NCI-H2227 (cell line): ENCODE results near the gene ART4.

Source experiments
- DNase-seq: peaks from one replicate; lab custom pipeline; 2025; ENCODE audit not compliant: unreplicated experiment; lab: John Stamatoyannopoulos, UW

The ART4 gene, protein sequence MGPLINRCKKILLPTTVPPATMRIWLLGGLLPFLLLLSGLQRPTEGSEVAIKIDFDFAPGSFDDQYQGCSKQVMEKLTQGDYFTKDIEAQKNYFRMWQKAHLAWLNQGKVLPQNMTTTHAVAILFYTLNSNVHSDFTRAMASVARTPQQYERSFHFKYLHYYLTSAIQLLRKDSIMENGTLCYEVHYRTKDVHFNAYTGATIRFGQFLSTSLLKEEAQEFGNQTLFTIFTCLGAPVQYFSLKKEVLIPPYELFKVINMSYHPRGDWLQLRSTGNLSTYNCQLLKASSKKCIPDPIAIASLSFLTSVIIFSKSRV

GRCh38 chr12:14843425-14843887, at the start of gene ART4:
Gene ART4 (minus strand): TSS chr12:14843526. CDS start chr12:14843113, 413 bp downstream.
- no peak for DNase-seq

DNA sequence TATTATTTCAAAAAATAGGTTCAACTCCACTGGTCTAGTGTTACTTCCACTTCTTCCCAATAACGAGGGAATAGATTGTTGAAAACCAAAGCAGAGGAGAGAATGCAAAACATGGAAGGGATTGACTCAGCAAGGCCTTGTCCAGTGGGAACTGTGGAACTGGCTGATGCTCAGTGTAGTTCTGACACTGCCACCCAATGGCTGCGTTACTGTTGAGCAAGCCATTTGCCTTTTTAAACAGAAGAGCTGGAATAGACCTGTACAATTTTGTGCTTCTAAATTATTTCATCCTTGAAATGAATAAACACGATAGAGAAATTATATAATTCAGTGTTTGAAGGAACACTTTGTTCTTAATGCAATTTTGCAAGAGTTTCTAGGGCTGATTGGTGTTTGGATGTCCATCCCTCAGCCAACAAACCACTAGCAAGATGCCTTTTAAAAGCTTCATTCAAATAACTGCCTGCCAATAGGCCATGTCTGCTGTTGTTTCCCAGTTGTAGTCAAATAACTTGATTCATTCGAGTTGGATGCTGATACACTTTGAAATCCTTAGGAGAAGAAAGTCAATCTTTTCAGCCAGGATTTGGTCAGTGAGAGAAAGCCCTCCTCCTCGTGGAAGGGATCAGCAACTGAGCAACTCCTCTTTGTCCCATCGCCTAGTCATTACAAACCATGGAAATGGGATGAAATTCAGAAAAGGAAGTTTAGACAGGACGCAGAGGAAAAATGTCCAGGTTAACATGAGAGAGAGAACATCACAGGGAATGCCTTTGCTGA, 49.6 kb upstream of the ART4 start:
- DNase-seq = no peak

DNA sequence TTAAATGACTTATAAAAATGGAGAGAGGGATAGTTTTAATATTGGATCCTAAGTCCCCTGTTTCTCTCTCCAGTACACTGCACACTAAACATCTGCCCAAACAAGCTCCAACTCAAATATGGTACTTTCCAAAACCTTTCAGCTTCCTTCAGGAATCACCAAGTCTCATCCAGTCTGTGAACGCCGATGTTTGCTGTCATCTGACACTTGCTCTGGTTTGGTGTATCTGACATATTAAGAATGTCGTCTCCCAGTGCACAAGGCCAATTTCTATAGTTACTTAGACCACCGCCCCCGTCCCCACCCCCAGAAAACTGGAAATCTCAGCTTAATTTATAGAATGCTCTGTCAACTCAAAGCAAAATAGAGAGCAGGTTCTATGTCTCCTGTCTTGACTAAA, 47.4 kb upstream of the ART4 start:
- no peak for DNase-seq

- DNase-seq = no peak
Observed at GRCh38 chr12:14886271-14886670, 42.9 kb upstream of the ART4 start.

GRCh38 chr12:14885718-14886221, 42.4 kb upstream of the ART4 start, which contains the start of gene MGP:
Gene MGP (minus strand): TSS chr12:14885854. CDS start chr12:14885791, 63 bp downstream.
- no peak for DNase-seq

DNA sequence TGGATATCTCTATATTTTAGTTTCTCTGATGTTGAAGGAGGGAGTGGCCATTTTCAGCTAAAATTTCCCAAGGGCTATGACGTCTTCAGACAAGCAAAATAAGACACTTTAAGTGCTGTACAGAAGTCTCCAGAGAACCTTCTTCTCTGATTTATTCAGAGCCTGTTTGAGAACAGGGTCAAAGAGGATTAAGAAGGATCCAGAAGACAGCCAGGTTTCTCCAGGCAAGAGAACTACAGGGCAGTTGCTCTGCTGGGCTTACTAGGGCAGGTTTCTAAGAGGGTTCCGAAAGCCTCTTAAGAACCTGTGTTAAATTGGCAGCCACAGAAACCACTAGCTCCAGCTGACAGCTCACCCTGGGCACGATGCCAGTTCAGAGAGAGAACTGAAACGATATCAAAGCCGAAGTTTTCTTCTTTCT, 41.1 kb upstream of the ART4 start:
- DNase-seq = peak; percentile 8

DNA sequence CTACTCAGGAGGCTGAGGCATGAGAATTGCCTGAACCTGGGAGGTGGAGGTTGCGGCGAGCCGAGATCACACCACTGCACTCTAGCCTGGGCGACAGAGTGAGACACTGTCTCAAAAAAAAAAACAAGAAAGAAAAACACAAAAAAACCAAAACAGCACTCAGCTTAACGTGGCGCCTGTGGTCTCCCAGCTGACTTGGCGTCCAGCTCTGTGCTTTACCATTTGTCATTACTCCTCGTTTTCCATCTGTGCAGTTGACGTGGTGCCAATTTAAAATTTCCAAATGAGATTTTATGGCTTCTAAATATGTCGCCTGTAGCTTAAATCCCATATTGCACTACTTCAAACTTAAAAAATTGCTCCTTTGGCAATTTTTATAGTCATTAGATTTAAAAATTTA, 40.4 kb upstream of the ART4 start:
- DNase-seq = no peak

DNA sequence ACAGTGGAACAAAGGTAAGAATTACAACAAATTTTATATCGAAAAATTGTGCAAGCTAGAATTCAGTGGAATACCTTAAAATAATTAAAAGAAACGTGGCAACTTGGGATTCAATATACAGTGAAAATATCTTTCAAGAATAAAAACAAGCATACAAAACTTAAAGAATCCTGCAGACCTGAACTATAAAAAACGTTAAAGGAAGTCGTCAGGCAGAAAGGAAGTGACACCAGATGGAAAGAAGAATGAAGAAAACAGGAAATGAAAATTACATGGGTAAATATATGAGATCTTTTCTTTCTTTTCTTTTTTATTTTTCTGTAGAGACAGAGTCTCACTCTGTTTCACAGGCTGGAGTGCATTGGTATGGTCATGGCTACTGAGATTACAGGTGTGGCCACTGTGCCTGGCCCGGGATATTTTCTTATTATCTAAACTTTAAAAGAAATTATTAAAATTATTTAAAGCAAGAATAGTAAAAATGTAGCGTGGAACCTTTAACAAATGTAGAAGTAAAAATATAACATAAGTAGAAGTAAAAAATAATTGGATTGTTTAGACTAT, 37.6 kb upstream of the ART4 start:
- no peak for DNase-seq

- DNase-seq = no peak
Observed at GRCh38 chr12:14879222-14879933, 36.1 kb upstream of the ART4 start.

GRCh38 chr12:14878488-14878887, 35.2 kb upstream of the ART4 start:
- no peak for DNase-seq

DNA sequence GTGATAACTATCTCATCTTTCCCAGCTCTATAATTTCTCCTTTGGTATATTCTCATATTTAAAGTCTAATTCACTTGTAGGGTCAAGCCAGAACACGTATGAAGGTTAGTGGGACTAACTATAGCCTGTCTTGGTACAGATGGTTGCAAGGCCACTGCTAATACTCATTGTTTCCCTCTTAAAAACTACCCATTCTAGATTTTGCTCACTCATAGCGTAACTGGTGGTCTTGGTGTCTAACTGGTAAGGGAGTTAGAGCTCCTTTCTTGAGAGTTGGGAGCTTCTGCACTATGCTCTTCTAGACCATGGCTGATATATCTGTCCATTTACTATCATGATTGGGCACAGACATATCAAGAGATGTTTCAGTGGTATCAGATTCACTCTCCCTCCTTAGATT, 33.5 kb upstream of the ART4 start:
- no peak for DNase-seq

DNA sequence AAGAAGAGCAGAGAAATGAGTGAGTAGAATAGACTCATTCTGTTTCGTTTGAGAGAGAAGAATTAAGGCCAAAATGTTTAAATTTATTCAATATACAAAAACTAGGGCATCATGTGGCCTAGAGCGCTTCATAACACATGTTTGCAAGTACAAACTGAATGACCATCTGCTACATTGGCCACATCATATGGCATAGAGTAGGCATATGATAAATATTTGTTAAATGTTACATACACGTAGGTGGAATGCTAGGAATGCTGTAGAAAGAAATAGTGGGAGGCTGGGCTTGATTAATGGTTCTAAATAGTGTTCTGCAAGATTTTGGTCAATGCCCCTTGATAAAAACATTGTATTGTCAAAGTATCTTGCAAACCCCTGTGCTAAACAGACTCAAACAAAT, 31.6 kb upstream of the ART4 start:
- no peak for DNase-seq

- DNase-seq = no peak
Observed at GRCh38 chr12:14873440-14874185, 30.3 kb upstream of the ART4 start.

DNA sequence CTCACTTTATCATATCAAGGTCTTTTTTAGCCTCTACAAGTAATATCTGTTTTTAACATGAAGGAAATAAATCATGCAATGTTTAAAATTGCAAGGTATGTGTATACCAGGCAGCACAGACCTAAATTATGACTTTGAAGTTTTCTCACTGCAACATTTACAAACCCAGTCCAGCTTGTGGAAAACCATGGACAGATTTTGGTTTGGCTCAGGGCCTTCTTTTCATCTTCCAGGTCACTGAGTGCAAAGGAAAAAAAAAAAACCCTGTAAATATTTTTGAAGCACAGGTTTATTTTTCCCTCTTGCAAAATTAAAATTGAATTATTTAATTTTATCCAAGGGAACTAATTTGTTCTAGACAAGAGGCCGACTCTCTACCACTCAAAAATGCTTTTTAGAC, 28.6 kb upstream of the ART4 start:
- DNase-seq = no peak

DNA sequence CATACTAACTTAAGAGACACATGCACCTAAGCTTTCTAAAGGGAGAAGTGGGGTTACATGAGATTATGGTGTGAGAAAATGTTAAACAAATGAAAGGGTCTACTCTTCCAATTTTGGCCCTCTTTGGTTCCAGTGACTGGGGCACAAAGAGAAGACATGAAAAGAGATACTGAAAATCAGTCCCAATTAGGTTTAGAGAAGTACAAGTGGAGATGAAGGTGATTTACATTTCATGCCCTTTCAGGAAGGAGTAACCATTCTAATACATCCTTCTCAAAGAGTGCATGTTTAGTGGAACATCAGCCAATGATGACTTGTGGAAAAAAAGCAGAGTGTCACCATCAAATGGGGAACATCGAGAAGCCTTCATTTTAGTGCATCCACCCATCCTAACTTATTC, 27.9 kb upstream of the ART4 start:
- DNase-seq = no peak

- DNase-seq = no peak
Observed at GRCh38 chr12:14868916-14869506, 25.7 kb upstream of the ART4 start.

- no peak for DNase-seq
Observed at GRCh38 chr12:14860490-14860889, 17.2 kb upstream of the ART4 start.

DNA sequence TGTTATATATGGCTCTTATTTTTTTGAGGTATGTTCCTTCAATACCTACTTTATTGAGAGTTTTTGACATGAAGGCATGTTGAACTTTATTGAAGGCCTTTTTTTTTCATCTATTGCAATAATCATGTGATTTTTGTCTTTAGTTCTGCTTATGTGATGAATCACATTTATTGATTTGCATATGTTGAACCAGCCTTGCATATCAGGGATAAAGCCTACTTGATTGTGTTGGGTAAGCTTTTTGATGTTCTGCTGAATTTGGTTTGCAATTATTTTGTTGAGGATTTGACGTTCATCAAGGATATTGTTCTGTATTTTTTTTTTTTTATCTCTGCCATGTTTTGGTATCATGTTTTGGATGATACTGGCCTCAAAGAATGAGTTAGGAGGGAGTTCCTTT, 15.2 kb upstream of the ART4 start:
- no peak for DNase-seq

- DNase-seq = no peak
Observed at GRCh38 chr12:14854586-14855183, 11.4 kb upstream of the ART4 start.

- peak; percentile 59 for DNase-seq
Observed at GRCh38 chr12:14853961-14854360, 10.6 kb upstream of the ART4 start.
